ENCODE results near the gene DPEP2.
"Not testable (repeated sequence)": the region's sequence is repeated elsewhere in the genome, so short reads cannot be mapped to it uniquely, and the experiment has no call there.

Gene DPEP2

DNA sequence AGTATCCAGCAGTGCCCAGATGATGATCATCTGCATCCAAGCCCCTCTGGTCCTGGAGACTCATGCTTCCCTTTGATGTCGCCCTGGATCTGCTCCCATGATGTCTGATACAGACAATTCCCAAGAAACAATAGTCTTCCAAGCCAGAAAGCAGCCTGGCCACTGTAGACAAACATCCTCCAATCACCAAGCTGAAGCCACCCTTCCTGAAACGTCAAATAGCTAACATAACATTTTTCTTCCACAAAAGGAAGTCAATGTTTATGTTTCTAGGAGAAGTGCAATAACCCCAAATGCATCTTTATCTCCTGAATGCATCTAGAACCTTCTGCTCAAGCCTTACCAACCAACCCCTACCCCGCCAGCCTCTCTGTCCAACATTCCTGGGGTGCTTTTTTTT lies 1.2 kb upstream of the DPEP2 start:
- H3K4me1 ChIP-seq (ENCODE audit: control insufficient read depth, low read depth, low read length): no peaks in the 10 kb centered on the region
- H3K9ac ChIP-seq (ENCODE audit: low read length): no peak overlapping the region

DNA sequence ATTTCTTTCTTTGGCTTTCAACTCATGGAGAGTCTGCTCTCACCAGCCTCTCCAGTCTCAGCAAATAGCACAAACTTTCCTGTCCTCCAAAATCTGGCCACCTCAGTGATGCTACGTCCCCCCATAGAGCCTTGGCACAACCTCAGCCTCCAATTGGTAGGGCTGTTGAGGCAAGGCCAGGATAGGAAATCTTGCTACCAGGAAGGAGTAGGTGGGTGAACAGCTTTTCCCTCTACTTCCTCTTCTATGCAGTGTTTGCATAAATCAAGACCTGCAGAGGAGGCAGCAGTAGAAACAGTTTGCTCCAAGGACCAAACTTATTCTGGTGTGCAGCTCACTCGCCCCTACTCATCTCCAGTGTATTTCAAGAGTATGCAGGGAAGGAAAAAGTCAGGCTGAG lies 701 bp upstream of the DPEP2 start:
- Histone ChIP-seq H3K27me3 (ENCODE audit: control insufficient read depth, insufficient read depth, low read length) (no peaks in the 10 kb centered on the region), H3K36me3 (ENCODE audit: control insufficient read depth, low read depth, low read length) (no peaks in the 10 kb centered on the region), H3K4me1 (ENCODE audit: control insufficient read depth, low read depth, low read length) (no peaks in the 10 kb centered on the region), H3K9me3 (ENCODE audit: control insufficient read depth, low read depth, low read length) (no peaks in the 10 kb centered on the region), H3K9ac (ENCODE audit: low read length) (no peak overlapping the region), H3K27ac (ENCODE audit: low read length) (no peak overlapping the region), H3K4me3 (ENCODE audit: low read length) (no peak overlapping the region)

More for the DNA sequence above, 1.2 kb upstream of the DPEP2 start:
- Histone ChIP-seq H3K27me3 (ENCODE audit: control insufficient read depth, insufficient read depth, low read length) (no peaks in the 10 kb centered on the region), H3K36me3 (ENCODE audit: control insufficient read depth, low read depth, low read length) (no peaks in the 10 kb centered on the region), H3K9me3 (ENCODE audit: control insufficient read depth, low read depth, low read length) (no peaks in the 10 kb centered on the region), H3K4me3 (ENCODE audit: low read length) (no peak overlapping the region), H3K27ac (ENCODE audit: low read length) (no peak overlapping the region)

DNA sequence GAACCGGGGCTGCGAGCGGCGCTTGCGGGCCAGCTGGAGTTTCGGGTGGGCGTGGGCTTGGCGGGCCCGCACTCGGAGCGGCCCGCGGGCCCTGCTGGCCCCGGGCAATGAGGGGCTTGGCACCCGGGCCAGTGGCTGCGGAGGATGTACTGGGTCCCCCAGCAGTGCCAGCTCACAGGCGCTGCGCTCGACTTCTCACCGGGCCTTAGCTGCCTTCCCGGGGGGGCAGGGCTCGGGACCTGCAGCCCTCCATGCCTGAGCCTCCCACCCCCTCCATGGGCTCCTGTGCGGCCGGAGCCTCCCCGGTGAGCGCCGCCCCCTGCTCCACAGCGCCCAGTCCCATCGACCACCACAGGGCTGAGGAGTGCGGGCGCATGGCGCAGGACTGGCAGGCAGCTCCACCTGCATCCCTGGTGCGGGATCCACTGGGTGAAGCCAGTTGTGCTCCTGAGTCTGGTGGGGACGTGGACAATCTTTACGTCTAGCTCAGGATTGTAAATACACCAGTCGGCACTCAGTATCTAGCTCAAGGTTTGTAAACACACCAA lies 979 bp downstream of the DPEP2 start:
- H3K36me3 ChIP-seq (ENCODE audit: control insufficient read depth, low read depth, low read length); H3K4me3 ChIP-seq (ENCODE audit: low read length); H3K4me1 ChIP-seq (ENCODE audit: control insufficient read depth, low read depth, low read length); H3K9ac ChIP-seq (ENCODE audit: low read length); H3K27me3 ChIP-seq (ENCODE audit: control insufficient read depth, insufficient read depth, low read length); H3K9me3 ChIP-seq (ENCODE audit: control insufficient read depth, low read depth, low read length); H3K27ac ChIP-seq (ENCODE audit: low read length): not testable (repeated sequence)

DNA sequence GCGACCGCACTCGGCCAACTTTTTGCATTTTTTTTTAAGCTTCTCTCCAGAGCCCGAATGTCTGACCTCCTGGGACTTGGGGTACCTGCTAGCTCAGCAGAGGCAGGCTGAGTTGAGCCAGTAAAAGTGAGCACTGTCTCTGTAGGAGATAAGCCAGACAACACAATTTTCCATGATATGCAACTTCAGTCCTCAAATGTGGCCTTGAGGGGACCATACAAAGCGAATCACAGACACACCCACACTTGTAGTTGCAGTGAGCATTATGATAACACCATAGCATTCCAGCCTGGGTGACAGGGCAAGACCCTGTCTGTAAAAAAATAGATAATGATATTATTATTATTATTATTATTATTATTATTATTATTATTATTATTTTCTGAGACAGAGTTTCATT lies 2.6 kb downstream of the DPEP2 start:
- H3K4me3 ChIP-seq (ENCODE audit: low read length): no peak overlapping the region
- H3K9me3 ChIP-seq (ENCODE audit: control insufficient read depth, low read depth, low read length): no peaks in the 10 kb centered on the region
- peaks cover 12% of the 10 kb centered on the region for H3K27me3 ChIP-seq (ENCODE audit: control insufficient read depth, insufficient read depth, low read length)
- H3K4me1 ChIP-seq (ENCODE audit: control insufficient read depth, low read depth, low read length): no peaks in the 10 kb centered on the region
- H3K27ac ChIP-seq (ENCODE audit: low read length): no peak overlapping the region
- H3K36me3 ChIP-seq (ENCODE audit: control insufficient read depth, low read depth, low read length): no peaks in the 10 kb centered on the region
- H3K9ac ChIP-seq (ENCODE audit: low read length): no peak overlapping the region

DNA sequence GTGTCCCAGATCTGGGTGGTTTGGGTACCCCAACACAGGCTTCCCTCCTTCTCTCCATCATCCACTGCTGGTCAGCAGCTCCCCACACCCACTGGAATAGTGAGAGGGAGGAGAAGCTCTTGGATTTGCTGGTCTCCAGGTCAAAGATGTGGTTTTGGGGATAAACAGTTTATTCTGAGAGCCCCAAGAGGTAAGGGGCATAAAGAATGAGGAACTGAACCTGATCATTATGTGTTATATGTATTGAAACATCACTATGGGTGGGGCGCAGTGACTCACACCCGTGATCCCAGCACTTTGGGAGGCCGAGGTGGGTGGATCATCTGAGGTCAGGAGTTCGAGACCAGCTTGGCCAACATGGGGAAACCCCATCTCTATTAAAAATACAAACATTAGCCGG lies 3.9 kb downstream of the DPEP2 start:
- H3K27me3 ChIP-seq (ENCODE audit: control insufficient read depth, insufficient read depth, low read length): peaks cover 12% of the 10 kb centered on the region
- no peaks in the 10 kb centered on the region for H3K4me1 ChIP-seq (ENCODE audit: control insufficient read depth, low read depth, low read length)
- no peak overlapping the region for H3K4me3 ChIP-seq (ENCODE audit: low read length)
- no peaks in the 10 kb centered on the region for H3K9me3 ChIP-seq (ENCODE audit: control insufficient read depth, low read depth, low read length)
- no peak overlapping the region for H3K27ac ChIP-seq (ENCODE audit: low read length)
- no peak overlapping the region for H3K9ac ChIP-seq (ENCODE audit: low read length)
- H3K36me3 ChIP-seq (ENCODE audit: control insufficient read depth, low read depth, low read length): no peaks in the 10 kb centered on the region

DNA sequence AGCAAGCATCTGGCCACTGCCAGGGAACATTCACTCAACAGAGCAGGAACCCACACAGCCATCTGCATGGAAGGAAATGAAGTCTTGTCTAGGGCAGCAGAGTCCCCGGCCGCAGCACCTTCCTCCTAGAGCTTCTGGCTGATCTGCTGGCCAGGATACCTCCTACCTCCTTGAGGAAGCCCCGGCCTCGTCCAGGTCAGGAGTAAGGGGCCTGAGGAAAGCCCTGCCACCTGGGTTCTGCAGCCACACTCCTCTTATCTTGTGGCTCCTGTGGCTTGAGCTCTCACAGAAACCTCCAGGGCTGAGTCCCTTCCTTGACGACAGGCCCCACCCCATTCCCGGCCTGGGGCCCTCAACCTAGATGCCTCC lies 5.3 kb downstream of the DPEP2 start:
- not testable (repeated sequence) for H3K9me3 ChIP-seq (ENCODE audit: control insufficient read depth, low read depth, low read length); H3K9ac ChIP-seq (ENCODE audit: low read length); H3K27ac ChIP-seq (ENCODE audit: low read length); H3K4me1 ChIP-seq (ENCODE audit: control insufficient read depth, low read depth, low read length); H3K4me3 ChIP-seq (ENCODE audit: low read length); H3K36me3 ChIP-seq (ENCODE audit: control insufficient read depth, low read depth, low read length)
- peaks cover 12% of the 10 kb centered on the region for H3K27me3 ChIP-seq (ENCODE audit: control insufficient read depth, insufficient read depth, low read length)

DNA sequence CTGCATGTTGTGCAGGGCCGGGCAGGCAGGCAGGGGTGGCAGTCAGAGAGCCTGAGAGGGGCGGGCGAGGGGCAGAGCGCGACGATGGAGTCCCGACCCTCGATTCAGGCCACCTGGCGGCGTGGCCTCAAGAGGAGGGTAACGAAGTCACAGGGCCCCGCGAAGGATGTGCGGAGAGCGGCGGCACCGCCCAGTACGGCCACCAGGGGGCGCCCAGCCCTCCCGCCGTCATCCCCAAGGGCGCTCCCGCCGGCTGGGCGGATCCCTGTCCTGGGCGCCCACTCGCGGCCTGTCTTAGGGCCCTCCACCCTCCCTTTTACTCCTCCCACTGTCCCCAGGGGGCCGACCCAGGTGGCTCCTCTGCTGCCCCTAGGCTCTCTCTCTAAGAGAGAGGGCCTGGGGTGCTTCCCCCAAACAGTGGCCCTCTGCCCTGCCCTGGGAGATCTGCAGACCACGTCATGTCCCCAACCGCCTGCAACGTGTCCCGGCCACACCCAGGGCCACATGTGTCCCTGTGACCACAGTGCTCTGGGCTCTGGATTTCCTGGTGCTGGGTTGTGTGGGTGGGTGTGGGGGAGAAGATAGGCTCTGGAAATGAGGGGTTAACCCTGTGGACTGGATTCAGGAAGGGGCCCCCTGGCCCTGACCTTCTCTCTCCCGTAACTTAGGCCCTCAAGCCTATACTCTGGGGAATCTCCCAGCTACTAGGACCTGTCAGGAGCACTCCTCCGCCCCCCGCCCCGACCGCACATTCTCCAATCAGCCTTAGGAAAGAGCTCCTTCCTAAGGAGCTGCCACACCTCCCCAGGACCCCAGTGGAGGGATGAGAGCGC lies 5.9 kb downstream of the DPEP2 start:
- no peak overlapping the region for H3K27ac ChIP-seq (ENCODE audit: low read length)
- no peaks in the 10 kb centered on the region for H3K4me1 ChIP-seq (ENCODE audit: control insufficient read depth, low read depth, low read length)
- no peak overlapping the region for H3K4me3 ChIP-seq (ENCODE audit: low read length)
- H3K9ac ChIP-seq (ENCODE audit: low read length): no peak overlapping the region
- H3K36me3 ChIP-seq (ENCODE audit: control insufficient read depth, low read depth, low read length): no peaks in the 10 kb centered on the region
- H3K27me3 ChIP-seq (ENCODE audit: control insufficient read depth, insufficient read depth, low read length): peaks cover 12% of the 10 kb centered on the region
- H3K9me3 ChIP-seq (ENCODE audit: control insufficient read depth, low read depth, low read length): no peaks in the 10 kb centered on the region

DNA sequence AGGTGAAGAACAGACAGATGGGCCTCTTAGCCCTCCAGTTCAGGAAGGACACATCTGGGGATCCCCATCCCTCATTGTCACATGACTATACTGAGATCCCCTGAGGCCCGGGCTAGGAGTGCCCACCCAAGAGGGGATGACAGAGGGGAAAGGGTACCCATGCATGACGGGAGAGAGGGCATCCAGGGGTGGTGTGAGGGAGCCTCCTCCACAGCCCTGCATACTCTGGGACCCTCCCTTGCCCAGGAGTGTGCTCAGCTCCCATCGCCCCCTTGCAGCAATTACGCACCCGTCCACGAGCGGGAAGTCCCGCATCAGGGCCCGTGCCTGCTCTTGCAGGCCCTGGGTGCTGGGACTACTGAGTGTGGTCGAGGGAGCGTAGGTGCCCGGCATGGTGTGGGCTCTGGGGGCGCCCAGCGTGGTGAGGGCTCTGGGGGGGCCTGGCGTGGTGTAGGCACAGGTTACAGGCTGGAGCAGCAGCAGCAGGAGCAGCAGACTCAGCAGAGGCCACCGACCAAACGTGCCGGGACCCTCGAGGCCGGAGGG lies 6.5 kb downstream of the DPEP2 start:
- H3K27ac ChIP-seq (ENCODE audit: low read length): no peak overlapping the region
- H3K36me3 ChIP-seq (ENCODE audit: control insufficient read depth, low read depth, low read length): no peaks in the 10 kb centered on the region
- H3K9ac ChIP-seq (ENCODE audit: low read length): no peak overlapping the region
- H3K4me1 ChIP-seq (ENCODE audit: control insufficient read depth, low read depth, low read length): no peaks in the 10 kb centered on the region
- H3K9me3 ChIP-seq (ENCODE audit: control insufficient read depth, low read depth, low read length): no peaks in the 10 kb centered on the region
- peaks cover 12% of the 10 kb centered on the region for H3K27me3 ChIP-seq (ENCODE audit: control insufficient read depth, insufficient read depth, low read length)
- no peak overlapping the region for H3K4me3 ChIP-seq (ENCODE audit: low read length)

DNA sequence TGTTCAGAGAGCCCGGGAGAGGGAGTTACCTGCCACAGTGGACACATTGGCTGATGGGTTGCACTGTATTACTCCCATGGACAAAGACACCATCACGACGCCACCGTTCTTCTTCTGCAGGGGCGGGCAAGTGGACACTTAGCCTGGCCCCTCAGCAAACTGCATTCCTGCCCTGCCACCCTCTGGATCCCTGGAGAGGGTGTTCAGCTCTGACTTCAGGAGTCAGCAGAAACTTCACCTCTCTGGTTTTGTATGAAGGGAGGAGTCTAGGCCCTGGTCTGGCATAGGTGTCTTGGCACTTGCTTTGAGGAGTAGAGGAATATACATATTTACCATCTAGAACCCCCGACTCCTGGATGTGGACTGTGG lies 9.3 kb downstream of the DPEP2 start:
- H3K4me1 ChIP-seq (ENCODE audit: control insufficient read depth, low read depth, low read length): no peaks in the 10 kb centered on the region
- H3K9ac ChIP-seq (ENCODE audit: low read length): no peak overlapping the region
- H3K27me3 ChIP-seq (ENCODE audit: control insufficient read depth, insufficient read depth, low read length): peaks cover 12% of the 10 kb centered on the region
- no peaks in the 10 kb centered on the region for H3K36me3 ChIP-seq (ENCODE audit: control insufficient read depth, low read depth, low read length)
- H3K27ac ChIP-seq (ENCODE audit: low read length): no peak overlapping the region
- H3K9me3 ChIP-seq (ENCODE audit: control insufficient read depth, low read depth, low read length): no peaks in the 10 kb centered on the region
- no peak overlapping the region for H3K4me3 ChIP-seq (ENCODE audit: low read length)

DNA sequence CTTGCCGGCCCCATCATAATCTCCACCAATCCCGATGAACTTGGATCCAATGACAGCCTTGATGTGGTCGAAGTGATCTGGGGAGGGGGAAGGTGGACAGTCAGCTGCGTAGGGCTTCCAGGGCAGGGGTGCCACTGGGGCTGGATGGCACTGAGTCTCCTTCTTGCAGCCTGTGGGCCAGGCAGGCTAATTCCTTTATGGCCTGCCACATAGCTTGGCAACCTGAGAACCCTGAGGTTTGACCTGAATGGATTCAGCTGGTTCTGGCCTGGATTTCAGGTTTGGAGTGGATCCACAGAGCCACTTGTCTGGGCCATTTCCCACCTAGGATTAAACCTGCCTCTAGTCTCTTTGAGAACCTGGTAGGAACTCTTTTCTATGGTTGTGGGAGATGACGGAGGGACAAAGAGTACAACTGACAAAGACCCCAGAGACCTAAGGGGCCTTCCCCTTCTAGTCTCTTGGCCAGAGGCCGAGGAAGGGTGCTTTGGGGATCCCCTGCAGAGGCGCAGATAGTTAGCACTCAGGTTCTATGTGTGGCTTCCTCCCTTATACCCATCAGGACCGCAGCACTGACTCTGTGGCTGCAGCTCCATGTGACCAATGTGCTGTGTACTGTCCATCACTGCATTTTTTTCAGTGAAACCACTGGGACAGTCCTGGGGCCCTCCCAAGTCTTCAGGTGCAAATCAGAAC lies 9.8 kb downstream of the DPEP2 start:
- Histone ChIP-seq H3K27ac (ENCODE audit: low read length) (no peak overlapping the region), H3K27me3 (ENCODE audit: control insufficient read depth, insufficient read depth, low read length) (peaks cover 12% of the 10 kb centered on the region), H3K36me3 (ENCODE audit: control insufficient read depth, low read depth, low read length) (no peaks in the 10 kb centered on the region), H3K9me3 (ENCODE audit: control insufficient read depth, low read depth, low read length) (no peaks in the 10 kb centered on the region), H3K9ac (ENCODE audit: low read length) (no peak overlapping the region), H3K4me1 (ENCODE audit: control insufficient read depth, low read depth, low read length) (no peaks in the 10 kb centered on the region), H3K4me3 (ENCODE audit: low read length) (no peak overlapping the region)

DNA sequence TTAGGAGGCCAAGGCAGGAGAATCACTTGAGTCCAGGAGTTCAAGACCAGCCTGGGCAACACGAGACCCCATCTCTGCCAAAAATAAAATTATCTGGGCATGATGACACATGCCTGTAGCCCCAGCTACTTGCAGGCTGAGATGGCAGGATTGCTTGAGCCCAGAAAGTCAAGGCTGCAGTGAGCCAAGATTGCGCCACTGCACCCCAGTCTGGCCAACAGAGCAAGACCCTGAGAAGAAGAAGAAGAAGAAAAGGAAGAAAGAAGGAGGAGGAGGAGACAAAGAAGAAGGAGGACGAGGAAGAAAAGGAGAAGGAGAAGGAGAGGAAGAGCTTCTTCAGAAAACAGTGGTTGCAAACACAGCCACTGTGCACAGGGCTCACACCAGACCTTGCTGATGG lies 10.6 kb downstream of the DPEP2 start:
- no peak overlapping the region for H3K9ac ChIP-seq (ENCODE audit: low read length)
- no peaks in the 10 kb centered on the region for H3K36me3 ChIP-seq (ENCODE audit: control insufficient read depth, low read depth, low read length)
- H3K4me3 ChIP-seq (ENCODE audit: low read length): no peak overlapping the region
- H3K9me3 ChIP-seq (ENCODE audit: control insufficient read depth, low read depth, low read length): no peaks in the 10 kb centered on the region
- H3K27me3 ChIP-seq (ENCODE audit: control insufficient read depth, insufficient read depth, low read length): peaks cover 12% of the 10 kb centered on the region
- no peak overlapping the region for H3K27ac ChIP-seq (ENCODE audit: low read length)
- H3K4me1 ChIP-seq (ENCODE audit: control insufficient read depth, low read depth, low read length): no peaks in the 10 kb centered on the region

All from iPS-18a (cell line).